K562 (cell line): ENCODE measurements around the gene SOX18. TPM values are rescaled to one million over a fixed set of nuclear protein-coding genes. Genes with fewer than 3 reads are reported as not detected.
A peak's percentile ranks its signal among the peaks of the same experiment; 100 is the strongest.

Experiments
- ATAC-seq: fragments of 200-7000 bp; cut with Tn5 transposase; 3 replicates; pipeline ENCODE4 v1.9.1; 2020; ENCODE audit warnings: moderate library complexity
- BruUV-seq: library from RNA; stranded (reverse); fragments of 400-500 nt; replicated peaks from 2 replicates; lab custom pipeline; 2021; lab: Mats Ljungman, UMichigan
- CTCF ChIA-PET: fragments of 300-600 bp; formaldehyde crosslinking; extraction: SDS; loops from one replicate; lab custom pipeline; 2021; ENCODE audit warnings: low intra/inter-chr PET ratio; lab: Yijun Ruan, JAX
- POLR2A ChIA-PET: fragments of 300-600, 350-650 bp; sonication (Branson Sonifier 250); formaldehyde crosslinking; extraction: SDS; loops from one replicate; lab custom pipeline; 2021; ENCODE audit warnings: antibody characterized with exemption, inconsistent platforms; lab: Yijun Ruan, JAX
- DNase-seq, 4 experiments: peaks; one replicate each; pipeline versions ENCODE4 v3.0.0 to v3.0.0-alpha.2; 2011 to 2018; ENCODE audit warnings: low spot score in 3 of 4, mixed read lengths in 3 of 4; ENCODE audit errors: extremely low read depth in 1 of 4
- FAIRE-seq: peaks from 2 replicates; lab custom pipeline; 2011; peaks lifted over from hg19 to GRCh38; lab: Jason Lieb, UNC
- H2AFZ ChIP-seq: 2 replicates; pipeline ENCODE4 v1.6.0; 2011; ENCODE audit warnings: low read depth, low read length, control low read depth, inconsistent platforms
- H3K27ac ChIP-seq: fragments of 200-600 bp; 3 replicates; pipeline ENCODE4 v1.8.0; 2011; ENCODE audit warnings: low read depth, mild to moderate bottlenecking, control low read depth, inconsistent platforms, low read length, moderate library complexity, mixed read lengths; ENCODE audit errors: extremely low read depth
- H3K27me3 ChIP-seq, 2 experiments: fragments of 300-600 bp in 1 of 2; 2 replicates in 1 of 2; 3 replicates in 1 of 2; pipeline versions ENCODE4 v1.6.0 to v1.8.0; 2011; ENCODE audit warnings: inconsistent platforms in 2 of 2, low read length in 2 of 2, mild to moderate bottlenecking in 1 of 2, mixed read lengths in 1 of 2, moderate library complexity in 1 of 2; ENCODE audit not compliant: control insufficient read depth in 2 of 2, insufficient read depth in 2 of 2
- H3K36me3 ChIP-seq: fragments of 300-600 bp; 3 replicates; pipeline ENCODE4 v1.8.0; 2011; ENCODE audit warnings: mild to moderate bottlenecking, low read length, inconsistent platforms; ENCODE audit not compliant: control insufficient read depth, insufficient read depth
- H3K4me1 ChIP-seq, 2 experiments: fragments of 200-600 bp in 1 of 2; replicated peaks in 1 of 2; 2 replicates in 1 of 2; 3 replicates in 1 of 2; pipeline versions ENCODE4 v1.5.1 to v1.8.0; 2011; ENCODE audit warnings: inconsistent platforms in 2 of 2, low read length in 2 of 2, mild to moderate bottlenecking in 1 of 2, mixed read lengths in 1 of 2, moderate library complexity in 1 of 2; ENCODE audit not compliant: control insufficient read depth in 2 of 2, insufficient read depth in 2 of 2
- H3K4me2 ChIP-seq: 2 replicates; pipeline ENCODE4 v1.6.1; 2011; ENCODE audit warnings: low read length, control low read depth, inconsistent platforms, mixed read lengths; ENCODE audit not compliant: insufficient read depth
- H3K4me3 ChIP-seq: fragments of 200-600 bp; sonication (generic), shearing (Covaris generic); 2 replicates; pipeline ENCODE4 v1.5.1; 2016; ENCODE audit warnings: control low read depth, inconsistent platforms
- H3K79me2 ChIP-seq: fragments of 200-600 bp; 3 replicates; pipeline ENCODE4 v1.8.0; 2011; ENCODE audit warnings: low read length, inconsistent platforms; ENCODE audit not compliant: control insufficient read depth, insufficient read depth
- H3K9ac ChIP-seq, 2 experiments: 2 replicates each; pipeline versions ENCODE4 v1.6.0 to v1.6.1; 2011; ENCODE audit warnings: low read depth in 2 of 2, low read length in 2 of 2, control low read depth in 1 of 2, inconsistent platforms in 1 of 2, mild to moderate bottlenecking in 1 of 2, mixed read lengths in 1 of 2; ENCODE audit not compliant: insufficient read depth in 1 of 2
- H3K9me1 ChIP-seq: one replicate; pipeline ENCODE4 v1.6.0; 2011; ENCODE audit warnings: inconsistent platforms, mild to moderate bottlenecking, low read length, moderate library complexity; ENCODE audit not compliant: control insufficient read depth, insufficient read depth
- H3K9me3 ChIP-seq: replicated peaks from 2 replicates; pipeline ENCODE4 v1.5.1; 2011; ENCODE audit warnings: low read depth, low read length, inconsistent platforms; ENCODE audit not compliant: control insufficient read depth, insufficient read depth
- H4K20me1 ChIP-seq: replicated peaks from 2 replicates; pipeline ENCODE4 v1.6.1; 2011; ENCODE audit warnings: low read length, inconsistent platforms, mixed read lengths; ENCODE audit not compliant: control insufficient read depth, insufficient read depth
- ARID1B ChIP-seq: fragments of 450-650 bp; IDR thresholded peaks from 2 replicates; pipeline ENCODE4 v1.6.1; 2016; ENCODE audit warnings: antibody characterized with exemption, mild to moderate bottlenecking, inconsistent platforms
- CEBPG ChIP-seq, 3 experiments: fragments of 200-800 bp in 1 of 3; sonication (Bioruptor generic) in 1 of 3; sonication (generic) in 1 of 3; formaldehyde crosslinking in 1 of 3; IDR thresholded peaks in 2 of 3; conservative IDR thresholded peaks in 1 of 3; 2 replicates each; pipeline versions ENCODE4 v1.6.1 to v1.8.0; 2016 to 2022; ENCODE audit warnings: missing compliant biosample characterization in 2 of 3, missing genetic modification characterization in 2 of 3, mild to moderate bottlenecking in 1 of 3, missing genetic modification reagents in 1 of 3
- EP300 ChIP-seq: IDR thresholded peaks from 2 replicates; pipeline ENCODE4 v1.6.1; 2012; ENCODE audit warnings: low read length, improper control_type of control experiment
- FOXA1 ChIP-seq: fragments of 450-650 bp; IDR thresholded peaks from 2 replicates; pipeline ENCODE4 v1.6.1; 2016; ENCODE audit warnings: mild to moderate bottlenecking, borderline replicate concordance
- NELFE ChIP-seq: IDR thresholded peaks from 2 replicates; pipeline ENCODE4 v1.6.1; 2011; ENCODE audit warnings: mild to moderate bottlenecking; ENCODE audit not compliant: insufficient read depth, insufficient read length
- POLR2G ChIP-seq: fragments of 200-400 bp; formaldehyde crosslinking; IDR thresholded peaks from 2 replicates; pipeline ENCODE4 v1.6.1; 2017; ENCODE audit warnings: low read depth, mild to moderate bottlenecking, antibody characterized with exemption, low read length, moderate library complexity
- RBBP5 ChIP-seq: fragments of 200-600 bp; sonication (generic); IDR thresholded peaks from 2 replicates; pipeline ENCODE4 v1.6.1; 2012; ENCODE audit warnings: borderline replicate concordance, mild to moderate bottlenecking, low read length, control low read depth, inconsistent platforms; ENCODE audit not compliant: insufficient read depth, poor library complexity, severe bottlenecking
- SMAD1 ChIP-seq: fragments of 150-350 bp; IDR thresholded peaks from 2 replicates; pipeline ENCODE4 v1.6.1; 2014; ENCODE audit warnings: low read length, low read depth; ENCODE audit not compliant: partially characterized antibody
- ZBTB7A ChIP-seq: IDR thresholded peaks from 2 replicates; pipeline ENCODE4 v1.6.1; 2011; ENCODE audit warnings: low read depth, mild to moderate bottlenecking, low read length, moderate library complexity, borderline replicate concordance; ENCODE audit not compliant: control insufficient read depth
- WGBS: fragments of 100-300 bp; shearing (Covaris generic); methylation state at CpG from one replicate; pipeline ENCODE4 v1.1.6; 2016; ENCODE audit warnings: low coverage, mixed read lengths; ENCODE audit not compliant: insufficient coverage; ENCODE audit errors: missing lambda C conversion rate; 5-methylcytosine and 5-hydroxymethylcytosine counted together
- in situ Hi-C: fragments of 300-500 bp; cut with MboI; formaldehyde crosslinking; loops from 4 replicates; pipeline ENCODE4 v1.15.0; 2018; ENCODE audit warnings: inconsistent platforms, mixed read lengths
- intact Hi-C: fragments of 100-400 bp; cut with micrococcal nuclease; formaldehyde crosslinking; loops from 2 replicates; pipeline ENCODE4 v1.14.2; 2022
- polyA plus RNA-seq, 8 experiments: library from polyadenylated mRNA; depleted of rRNA in 4 of 8; stranded (reverse) in 5 of 8; unstranded in 3 of 8; fragments of >200 nt; fragmentation: Nextera tagmentation in 2 of 8; fragmentation: Illumina TruSeq in 1 of 8; extraction: Ambion mirVana in 2 of 8; extraction: Trizol in 1 of 8; gene quantifications; 2 replicates each; pipeline versions ENCODE4 v1.2.1 to v1.2.3, GENCODE V29; 2011 to 2014; ENCODE audit warnings: inconsistent platforms in 1 of 8, missing spikeins in 1 of 8
- total RNA-seq, 7 experiments: library from RNA; depleted of rRNA in 6 of 7; stranded (reverse); fragments of >200 nt in 6 of 7; fragmentation: Illumina TruSeq in 2 of 7; extraction: Trizol in 2 of 7; gene quantifications; 2 replicates each; pipeline versions ENCODE4 v1.2.1 to v1.2.3, GENCODE V29; 2011 to 2021; ENCODE audit warnings: low replicate concordance in 1 of 7
- TF ChIP-seq, protein P1 (sequence below): IDR thresholded peaks from 2 replicates; pipeline ENCODE4 v1.6.1; 2016; ENCODE audit warnings: missing genetic modification characterization, missing compliant biosample characterization
- TF ChIP-seq, protein P2 (sequence below): IDR thresholded peaks from 2 replicates; pipeline ENCODE4 v1.6.1; 2011; ENCODE audit warnings: borderline replicate concordance, low read depth, mild to moderate bottlenecking, moderate library complexity, low read length; ENCODE audit not compliant: insufficient read depth, poor library complexity, severe bottlenecking
- TF ChIP-seq, protein P3 (sequence below): fragments of 250-450 bp; sonication (Bioruptor Pico); IDR thresholded peaks from 2 replicates; pipeline ENCODE4 v1.6.1; 2021; ENCODE audit warnings: mild to moderate bottlenecking

SOX18 gene
- total and polyA plus RNA-seq, 9 of the 15 experiments (the other 6 are each of a cell fraction or from before 2014, with no cell fraction given) = 0.15 to 19.8 (median 0.33) TPM

DNA sequence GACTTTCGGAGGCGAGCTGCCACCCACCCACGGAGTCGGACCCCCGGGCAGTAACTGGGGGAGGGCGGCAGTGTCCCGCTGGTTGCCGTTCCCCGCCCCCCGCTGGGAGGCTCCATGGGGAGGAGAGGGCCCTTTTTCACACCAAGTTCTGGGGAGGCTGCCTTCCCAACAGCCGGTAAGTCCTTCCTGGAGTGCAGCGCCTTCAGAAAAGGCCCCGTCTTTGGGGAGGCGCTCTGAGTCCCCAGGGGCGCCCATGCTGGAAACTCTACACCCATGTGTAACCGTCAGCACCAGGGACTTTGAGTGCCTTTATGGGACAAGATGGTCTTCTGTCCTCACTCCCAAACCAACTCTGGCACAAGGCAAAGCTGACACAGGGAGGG, 430 bp upstream of the SOX18 start:
- BruUV-seq = no TSS peak
- ChIA-PET POLR2A (interaction anchor here (0.6 to 2.5 kb wide), 4 partner anchors 11 to 19 kb away, joined by 3 to 14 read pairs (median 4); no protein-coding TSS in a partner anchor), CTCF (no interaction called here)
- no peaks in the 10 kb centered on the region for H3K9me3 ChIP-seq
- H2AFZ ChIP-seq = peak overlapping the region; percentile 92
- FAIRE-seq = peak; percentile 58
- H3K4me3 ChIP-seq = peak overlapping the region; percentile 48
- DNase-seq = peak in 2 of 4 experiments; percentile 71 to 77
- H3K9me1 ChIP-seq = no peaks in the 10 kb centered on the region
- peak overlapping the region; percentile 85 for H3K27ac ChIP-seq
- peak; percentile 33 for ATAC-seq
- peak overlapping the region; percentile 68 to 88 for H3K9ac ChIP-seq
- H3K27me3 ChIP-seq = no peaks in the 10 kb centered on the region
- intact Hi-C loops = loop anchor here (5.0 kb wide), 1 partner anchor 73 kb away; the partner anchor contains the start of gene SAMD10
- WGBS = 5% methylated on average over 14 of the region's 16 CpGs
- no peaks in the 10 kb centered on the region for H4K20me1 ChIP-seq
- H3K36me3 ChIP-seq = peaks cover 12% of the 10 kb centered on the region; the same call in 1 of the 3 replicates
- peak overlapping the region; percentile 82 for H3K4me2 ChIP-seq
- in situ Hi-C loops = no loop called here
- H3K4me1 ChIP-seq = peaks cover 39 to 88% of the 10 kb centered on the region in 2 experiments
- peaks cover 12% of the 10 kb centered on the region for H3K79me2 ChIP-seq
- TF ChIP-seq, protein P1, sequence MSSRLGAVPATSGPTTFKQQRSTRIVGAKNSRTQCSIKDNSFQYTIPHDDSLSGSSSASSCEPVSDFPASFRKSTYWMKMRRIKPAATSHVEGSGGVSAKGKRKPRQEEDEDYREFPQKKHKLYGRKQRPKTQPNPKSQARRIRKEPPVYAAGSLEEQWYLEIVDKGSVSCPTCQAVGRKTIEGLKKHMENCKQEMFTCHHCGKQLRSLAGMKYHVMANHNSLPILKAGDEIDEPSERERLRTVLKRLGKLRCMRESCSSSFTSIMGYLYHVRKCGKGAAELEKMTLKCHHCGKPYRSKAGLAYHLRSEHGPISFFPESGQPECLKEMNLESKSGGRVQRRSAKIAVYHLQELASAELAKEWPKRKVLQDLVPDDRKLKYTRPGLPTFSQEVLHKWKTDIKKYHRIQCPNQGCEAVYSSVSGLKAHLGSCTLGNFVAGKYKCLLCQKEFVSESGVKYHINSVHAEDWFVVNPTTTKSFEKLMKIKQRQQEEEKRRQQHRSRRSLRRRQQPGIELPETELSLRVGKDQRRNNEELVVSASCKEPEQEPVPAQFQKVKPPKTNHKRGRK = no peak
- no peak for TF ChIP-seq POLR2G
- TF ChIP-seq FOXA1 = no peak
- no peak for TF ChIP-seq EP300
- no peak for TF ChIP-seq SMAD1
- TF ChIP-seq RBBP5 = no peak
- TF ChIP-seq, protein P2, sequence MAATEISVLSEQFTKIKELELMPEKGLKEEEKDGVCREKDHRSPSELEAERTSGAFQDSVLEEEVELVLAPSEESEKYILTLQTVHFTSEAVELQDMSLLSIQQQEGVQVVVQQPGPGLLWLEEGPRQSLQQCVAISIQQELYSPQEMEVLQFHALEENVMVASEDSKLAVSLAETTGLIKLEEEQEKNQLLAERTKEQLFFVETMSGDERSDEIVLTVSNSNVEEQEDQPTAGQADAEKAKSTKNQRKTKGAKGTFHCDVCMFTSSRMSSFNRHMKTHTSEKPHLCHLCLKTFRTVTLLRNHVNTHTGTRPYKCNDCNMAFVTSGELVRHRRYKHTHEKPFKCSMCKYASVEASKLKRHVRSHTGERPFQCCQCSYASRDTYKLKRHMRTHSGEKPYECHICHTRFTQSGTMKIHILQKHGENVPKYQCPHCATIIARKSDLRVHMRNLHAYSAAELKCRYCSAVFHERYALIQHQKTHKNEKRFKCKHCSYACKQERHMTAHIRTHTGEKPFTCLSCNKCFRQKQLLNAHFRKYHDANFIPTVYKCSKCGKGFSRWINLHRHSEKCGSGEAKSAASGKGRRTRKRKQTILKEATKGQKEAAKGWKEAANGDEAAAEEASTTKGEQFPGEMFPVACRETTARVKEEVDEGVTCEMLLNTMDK = no peak
- no peak for TF ChIP-seq NELFE
- 0 out of 2 replicates have a peak, but pooled peaks have one; percentile 9 for TF ChIP-seq ARID1B
- TF ChIP-seq, protein P3, sequence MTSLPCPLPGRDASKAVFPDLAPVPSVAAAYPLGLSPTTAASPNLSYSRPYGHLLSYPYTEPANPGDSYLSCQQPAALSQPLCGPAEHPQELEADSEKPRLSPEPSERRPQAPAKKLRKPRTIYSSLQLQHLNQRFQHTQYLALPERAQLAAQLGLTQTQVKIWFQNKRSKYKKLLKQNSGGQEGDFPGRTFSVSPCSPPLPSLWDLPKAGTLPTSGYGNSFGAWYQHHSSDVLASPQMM (CRISPR knock-in tag) = no peak
- 0 out of 2 replicates have a peak, but pooled peaks have one; percentile 10 for TF ChIP-seq CEBPG (CRISPR knock-in tag; IDR thresholded peaks at IDR 0.05)
- TF ChIP-seq CEBPG (tag; conservative IDR thresholded peaks at IDR 0.05 in 1 of 2, IDR thresholded peaks at IDR 0.05 in 1 of 2) = no peak
- TF ChIP-seq ZBTB7A = no peak; the same call in 1 of the 2 replicates
